Urothelium cell line (cell line): ENCODE measurements around the gene NEK5.
"Not testable (repeated sequence)": the region's sequence is repeated elsewhere in the genome, so short reads cannot be mapped to it uniquely, and the experiment has no call there.

Source experiments
- DNase-seq: peaks from one replicate; pipeline ENCODE4 v3.0.0; 2011; ENCODE audit warnings: low spot score, mixed read lengths
- FAIRE-seq: peaks from 2 replicates; lab custom pipeline; 2011; peaks lifted over from hg19 to GRCh38; lab: Jason Lieb, UNC

Gene NEK5

DNA sequence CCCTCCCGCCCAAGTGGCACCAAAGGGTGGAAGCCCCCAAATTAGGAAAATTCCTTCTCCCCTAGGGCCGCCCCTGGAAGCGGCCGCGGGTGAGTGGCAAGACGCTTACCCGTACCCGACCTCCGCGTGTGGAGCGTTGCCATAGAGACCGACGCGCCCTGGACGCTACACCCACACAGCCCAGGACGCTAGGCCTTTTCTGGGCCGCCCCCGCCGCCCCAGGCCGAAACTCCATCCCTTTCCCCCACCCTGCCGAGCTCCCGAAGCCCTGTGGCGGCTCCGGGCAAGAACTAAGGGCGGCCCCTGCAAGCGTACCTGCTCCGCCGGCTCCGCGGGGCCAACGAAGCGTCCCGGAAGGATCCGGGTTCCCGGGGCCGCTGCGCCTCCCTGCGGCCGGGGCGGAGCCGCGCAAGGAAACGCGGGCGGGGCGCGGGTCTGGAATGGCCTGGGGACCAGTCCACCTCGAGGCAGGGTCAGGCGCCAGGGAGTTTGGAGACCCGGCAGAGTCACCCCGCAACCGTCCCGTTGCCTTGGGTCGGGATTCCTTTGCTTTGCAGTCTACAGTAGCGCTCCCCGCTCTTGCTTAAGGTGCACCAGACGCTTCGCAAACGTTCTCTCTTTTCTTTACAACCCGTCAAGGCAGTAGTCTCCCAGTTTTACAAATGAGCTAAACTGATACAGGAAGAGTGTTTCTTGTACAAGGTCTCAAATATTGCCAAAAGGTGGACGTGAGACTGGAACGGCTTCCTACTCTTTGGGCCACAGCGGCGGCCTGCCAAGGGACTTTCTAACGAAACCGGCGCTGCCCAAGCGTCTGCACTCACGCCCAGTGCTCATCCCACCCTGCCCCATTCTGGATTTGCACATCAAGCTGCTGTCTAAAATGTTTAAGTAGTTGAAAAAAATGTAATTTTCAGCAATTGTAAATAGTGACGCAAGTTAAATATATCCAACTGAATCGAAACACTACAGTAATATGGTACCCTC, at the start of gene NEK5:
Gene NEK5 (minus strand): TSS at position 360 of the 987 bp plus-strand sequence. CDS start 1,591 bp downstream, outside the sequence.
- FAIRE-seq: no peak

GRCh38 chr13:52177276-52177675, 48.4 kb upstream of the NEK5 start:
- FAIRE-seq: no peak
- DNase-seq: no peak

More for the DNA sequence above, at the start of gene NEK5:
- DNase-seq: peak; percentile 61

DNA sequence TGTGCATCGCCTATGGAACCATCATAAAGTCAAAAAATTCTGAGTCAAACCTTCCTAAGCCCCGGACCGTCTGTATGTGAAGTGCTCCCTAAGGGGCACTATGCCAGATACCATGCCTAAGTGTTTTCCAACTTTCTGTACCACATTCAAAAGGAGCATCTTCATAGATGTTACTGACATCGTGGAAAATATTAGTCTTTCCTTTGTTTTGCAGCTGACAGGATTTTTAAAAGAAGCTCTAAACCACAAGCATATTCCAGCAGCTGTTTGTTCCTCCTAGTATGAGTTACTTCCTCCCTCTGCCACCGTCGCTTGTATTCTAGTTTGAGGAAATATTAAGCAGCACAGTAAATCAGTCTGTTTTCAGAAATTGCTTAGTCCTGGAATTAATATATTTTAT, 45.1 kb upstream of the NEK5 start:
- not testable (repeated sequence) for DNase-seq, FAIRE-seq

- DNase-seq: no peak
- FAIRE-seq: no peak
Observed at GRCh38 chr13:52173373-52173772, 44.5 kb upstream of the NEK5 start.

GRCh38 chr13:52171686-52172085, 42.8 kb upstream of the NEK5 start:
- not testable (repeated sequence) for FAIRE-seq, DNase-seq

DNA sequence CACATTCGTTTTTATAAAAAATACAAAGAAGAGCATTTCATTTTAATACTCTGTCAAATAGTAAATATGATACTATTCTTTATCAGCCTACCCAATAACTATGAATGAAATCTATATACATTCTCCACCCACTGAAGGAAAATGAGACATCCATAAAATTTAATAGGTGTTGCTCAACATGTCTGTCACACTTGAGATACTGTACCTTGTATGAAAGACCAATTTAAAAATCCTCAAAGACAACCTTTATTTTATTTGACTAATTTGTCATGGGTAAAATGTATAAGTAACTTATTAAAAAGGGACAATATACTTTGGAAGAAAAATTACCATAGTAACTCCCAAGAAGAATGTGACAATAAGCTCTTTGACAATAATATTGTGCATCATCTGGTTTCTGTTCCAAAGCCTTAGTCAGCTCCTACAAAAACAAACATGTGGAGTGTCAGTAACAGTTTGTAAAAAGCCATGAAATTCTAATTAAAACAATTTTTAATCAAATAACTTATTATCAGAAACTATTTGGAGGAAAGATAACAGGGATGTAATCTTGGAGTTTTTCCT, 42.0 kb upstream of the NEK5 start:
- FAIRE-seq, DNase-seq: not testable (repeated sequence)

GRCh38 chr13:52169839-52170238, 41.0 kb upstream of the NEK5 start:
- FAIRE-seq: no peak

DNA sequence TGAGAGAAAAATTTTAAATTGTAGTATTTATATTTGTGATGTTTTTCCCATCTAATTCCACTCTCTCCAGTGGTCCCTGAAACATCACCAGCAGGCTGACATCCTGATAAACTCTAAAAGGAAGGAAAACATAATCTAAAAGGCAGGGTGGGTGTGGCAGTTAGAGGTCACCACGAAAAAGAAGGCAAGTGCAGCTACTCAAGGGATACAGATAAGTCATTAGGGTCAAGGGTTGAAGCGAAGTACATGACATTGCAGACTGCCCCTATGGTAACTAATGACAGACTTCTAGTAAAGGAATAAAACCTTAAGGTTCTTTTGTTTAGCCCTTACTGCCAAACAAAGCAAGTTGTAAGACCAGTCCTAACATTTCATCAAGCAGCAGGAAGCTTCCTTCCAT, 36.5 kb upstream of the NEK5 start:
- FAIRE-seq (no peak), DNase-seq (no peak)

More at GRCh38 chr13:52169839-52170238, 41.0 kb upstream of the NEK5 start:
- no peak for DNase-seq

DNA sequence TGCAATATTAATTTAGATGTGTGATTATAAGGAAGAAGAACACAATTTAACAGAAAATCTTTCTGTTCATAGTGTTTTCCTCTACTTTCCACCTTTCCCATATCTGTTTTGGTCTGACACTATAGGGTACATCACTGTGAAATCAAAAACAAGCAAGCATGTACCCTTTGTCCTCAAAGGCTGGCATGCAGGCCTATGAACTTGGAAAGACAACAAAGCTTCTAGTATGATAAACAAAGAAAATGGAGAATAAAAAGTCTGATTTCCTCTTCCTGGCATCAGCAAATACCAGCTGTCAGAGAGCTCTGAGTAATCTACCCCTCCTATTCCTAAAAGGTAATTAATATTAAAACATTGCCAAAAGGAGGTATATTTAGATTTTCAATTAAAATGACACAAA, 36.1 kb upstream of the NEK5 start:
- no peak for DNase-seq
- FAIRE-seq: no peak

DNA sequence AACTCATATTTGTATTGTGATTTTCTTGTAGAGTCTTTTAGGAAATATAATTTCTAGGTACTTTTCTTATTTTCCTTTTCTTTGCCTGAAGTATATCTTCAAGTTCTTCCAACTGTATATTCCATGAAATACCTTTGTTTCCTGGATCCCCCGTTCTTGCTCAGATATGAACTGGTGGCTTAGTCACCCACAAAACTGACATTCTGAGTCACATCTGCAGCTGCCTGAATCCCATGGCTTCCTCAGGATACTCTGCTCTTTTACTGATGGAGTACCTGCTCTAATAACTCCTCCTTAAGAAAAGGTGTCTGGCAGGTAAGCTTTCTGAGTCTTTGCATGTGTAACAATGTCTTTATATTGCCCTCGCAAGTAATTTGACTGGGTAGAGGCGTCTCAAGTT, 35.0 kb upstream of the NEK5 start:
- not testable (repeated sequence) for FAIRE-seq, DNase-seq

DNA sequence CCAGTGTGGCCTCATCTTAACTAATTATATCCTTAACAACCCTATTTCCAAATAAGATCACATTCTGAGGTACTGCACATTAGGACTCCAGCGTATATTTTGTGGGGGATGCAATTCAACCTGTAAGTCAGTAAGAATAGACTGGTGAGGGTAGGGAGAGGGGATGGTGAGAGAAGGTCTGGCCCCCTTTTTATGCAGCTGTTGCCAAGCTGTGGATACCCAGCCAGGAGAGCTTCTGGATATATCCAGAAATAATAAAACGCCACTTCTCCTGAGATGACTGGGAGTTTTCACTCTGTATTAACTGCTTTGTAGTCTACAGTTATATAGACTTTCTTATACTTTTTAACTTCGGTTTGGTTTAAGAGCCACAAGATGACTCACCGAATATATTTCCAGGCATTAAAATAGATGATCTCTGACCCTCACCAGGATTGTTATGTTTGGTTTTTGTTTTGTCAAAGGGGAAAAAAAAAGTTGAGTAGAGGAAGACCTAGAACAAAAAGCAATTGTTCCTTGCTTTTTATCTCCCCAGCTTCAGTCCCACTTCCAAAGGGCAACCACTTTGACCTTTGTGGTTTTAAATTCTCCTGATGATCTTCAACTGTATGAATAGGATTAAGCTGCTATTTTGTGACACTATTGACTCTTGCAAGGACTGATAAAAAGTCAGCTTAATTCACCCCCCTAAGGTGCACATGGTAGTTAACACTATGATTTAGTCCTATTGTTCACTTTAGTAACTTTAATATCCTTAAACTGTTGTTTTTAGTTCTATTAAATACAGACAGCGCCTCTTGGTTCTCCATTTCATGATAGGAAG, 33.6 kb upstream of the NEK5 start:
- FAIRE-seq (no peak), DNase-seq (peak; percentile 24)

DNA sequence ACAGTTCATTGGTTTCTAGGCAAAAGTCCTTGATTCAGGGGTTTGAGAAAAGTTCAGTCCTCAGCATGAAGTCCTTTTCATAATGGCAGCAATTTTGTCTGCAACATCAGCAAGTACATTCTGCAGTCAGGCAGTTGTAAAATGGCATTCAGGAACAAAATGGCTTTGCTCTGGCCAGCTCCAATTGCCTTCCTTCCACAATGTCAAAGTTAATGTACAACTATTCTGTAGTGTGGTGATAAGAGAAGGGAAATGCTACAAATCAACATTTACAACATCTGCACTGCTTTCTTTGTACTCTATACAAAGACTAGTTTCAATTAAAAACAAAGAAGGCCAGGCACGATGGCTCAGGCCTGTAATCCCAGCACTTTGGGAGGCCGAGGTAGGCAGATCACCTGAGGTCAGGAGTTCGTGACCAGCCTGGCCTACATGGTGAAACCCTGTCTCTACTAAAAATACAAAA, 32.3 kb upstream of the NEK5 start:
- FAIRE-seq: no peak
- DNase-seq: no peak

GRCh38 chr13:52160506-52160905, 31.6 kb upstream of the NEK5 start:
- no peak for DNase-seq
- FAIRE-seq: no peak

DNA sequence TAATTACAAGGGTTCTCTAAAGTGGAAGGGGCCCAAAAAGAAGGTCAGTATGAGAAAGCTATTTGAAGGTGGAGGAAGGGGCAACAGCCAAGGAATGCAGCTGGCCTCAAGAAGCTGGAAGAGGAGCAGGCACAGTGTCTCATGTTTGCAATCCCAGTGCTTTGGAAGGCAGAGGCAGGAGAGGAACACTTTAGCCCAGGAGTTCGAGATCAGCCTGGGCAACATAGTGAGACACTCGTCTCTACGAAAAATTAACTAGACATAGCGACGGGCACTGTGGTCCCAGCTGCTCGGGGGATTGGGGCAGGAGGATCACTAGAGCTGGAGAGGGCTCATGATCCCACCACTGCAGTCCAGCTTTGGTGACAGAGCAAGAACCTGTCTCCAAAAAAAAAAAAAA, 31.2 kb upstream of the NEK5 start:
- no peak for FAIRE-seq

DNA sequence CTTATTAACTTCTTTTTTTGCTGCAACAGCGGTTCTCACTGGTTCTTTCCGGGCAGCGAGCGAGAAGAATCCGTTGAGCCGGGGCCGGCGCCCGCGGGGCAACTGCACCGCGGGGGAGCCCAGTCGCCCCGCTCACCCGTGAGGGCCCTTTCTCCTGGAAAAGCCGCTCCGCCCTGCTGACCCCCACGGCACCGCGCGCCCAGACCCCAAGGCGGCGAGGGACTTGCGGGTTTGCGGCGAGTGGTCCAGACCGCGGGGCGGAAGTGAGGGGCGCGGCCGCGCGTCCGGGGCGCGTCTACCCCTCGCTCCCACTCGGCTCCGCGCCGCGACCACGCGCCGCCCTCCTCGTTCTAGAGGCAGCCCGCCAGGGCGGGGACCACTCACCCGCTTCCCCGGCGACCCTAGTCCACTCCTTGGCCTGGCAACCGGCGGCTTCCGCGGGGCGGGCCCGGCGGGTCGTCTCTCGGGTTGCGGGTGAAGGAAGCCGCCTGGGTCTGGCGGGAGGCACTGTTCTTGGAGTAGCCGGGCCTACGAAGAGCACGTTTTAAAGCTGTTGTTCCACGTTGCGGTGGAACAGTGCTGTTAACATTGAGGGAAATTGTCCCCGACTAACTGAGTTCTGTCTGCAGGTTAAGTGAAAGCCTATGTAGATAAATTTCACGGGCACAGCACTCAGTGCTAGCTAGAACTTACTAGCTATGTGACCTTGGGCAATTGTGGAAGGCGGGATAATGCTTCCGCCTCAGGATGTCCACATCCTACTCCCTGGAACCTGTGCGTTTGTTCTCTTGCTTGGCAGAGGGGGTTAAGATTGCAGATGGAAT, 30.5 kb upstream of the NEK5 start, which contains the start of gene NEK3:
Gene NEK3 (minus strand): TSS at position 439 of the 824 bp plus-strand sequence. CDS start 3,406 bp downstream, outside the sequence.
- FAIRE-seq (no peak), DNase-seq (peak; percentile 72)

More for the DNA sequence above, 31.2 kb upstream of the NEK5 start:
- DNase-seq: no peak

DNA sequence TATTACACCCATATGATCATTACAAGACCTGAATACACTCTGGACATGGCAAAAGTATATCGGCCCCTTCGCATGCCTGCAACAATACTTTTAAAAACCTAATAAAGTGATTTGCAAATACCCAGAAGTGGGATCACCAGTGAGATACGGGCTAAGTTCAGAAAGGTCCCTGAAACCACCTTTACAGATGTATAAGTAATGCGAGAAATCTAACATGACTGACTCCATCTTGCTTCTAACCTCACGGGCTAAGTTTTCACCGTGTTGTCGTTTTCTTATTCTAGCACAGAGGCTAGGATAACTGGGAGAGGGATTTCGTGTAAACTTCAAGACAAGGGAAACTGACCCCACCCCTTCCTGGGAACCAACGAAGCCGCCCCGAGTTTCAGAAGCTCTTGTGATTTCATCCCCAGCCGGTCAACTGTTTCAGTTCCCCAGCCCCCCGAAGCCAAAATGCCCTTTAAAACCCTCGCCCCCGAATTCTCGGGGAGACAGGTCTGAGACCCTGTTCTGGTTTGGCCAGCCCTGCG, 29.8 kb upstream of the NEK5 start:
- no peak for FAIRE-seq

DNA sequence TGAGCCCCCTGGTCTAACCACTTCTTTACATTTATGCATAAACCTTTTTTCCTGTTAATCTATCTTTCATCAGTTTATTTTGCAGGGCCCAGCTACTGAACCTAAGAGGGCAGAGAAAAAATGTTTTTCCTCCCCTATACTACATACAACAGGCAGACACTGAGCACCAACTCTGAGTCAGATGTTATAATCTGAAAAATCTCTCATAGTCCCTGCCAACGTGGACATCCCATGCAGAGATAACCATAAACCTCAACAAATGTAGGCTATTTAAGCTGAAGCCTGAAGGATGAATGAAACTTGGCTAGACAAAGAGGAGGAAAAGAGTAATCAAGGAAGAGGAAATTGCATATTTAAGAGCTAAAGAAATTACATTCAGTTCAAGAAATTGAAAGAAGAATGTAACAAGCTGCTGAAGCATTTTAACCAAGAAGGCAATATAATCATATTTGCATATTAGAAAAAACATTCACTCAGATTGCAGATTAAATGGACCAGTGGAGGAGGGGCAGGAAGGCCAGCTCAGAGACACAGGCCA, 27.9 kb upstream of the NEK5 start:
- FAIRE-seq (no peak), DNase-seq (no peak)

More for the DNA sequence above, 29.8 kb upstream of the NEK5 start:
- peak; percentile 25 for DNase-seq

- DNase-seq (no peak), FAIRE-seq (no peak)
Observed at GRCh38 chr13:52155177-52155576, 26.3 kb upstream of the NEK5 start.

DNA sequence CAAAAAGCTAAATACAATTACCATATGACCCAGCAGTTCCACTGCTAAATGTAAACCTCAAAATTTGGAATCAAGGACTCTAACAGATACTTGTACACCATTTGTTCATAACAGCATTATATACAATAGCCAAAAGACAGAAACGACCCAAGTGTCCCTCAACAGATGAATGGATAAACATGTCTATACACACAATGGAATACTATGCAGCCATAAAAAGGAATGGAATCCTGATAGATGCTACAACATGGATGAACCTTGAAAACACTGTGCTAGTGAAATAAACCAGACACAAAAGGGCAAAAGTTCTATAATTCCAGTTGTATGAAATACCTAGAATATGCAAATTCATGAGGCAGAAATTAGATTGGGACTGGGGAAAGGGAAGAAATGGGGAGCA, 18.4 kb upstream of the NEK5 start:
- FAIRE-seq: no peak
- DNase-seq: no peak
